ENCODE results near the gene SPAAR. TPM values are rescaled to one million over a fixed set of nuclear protein-coding genes. Genes with fewer than 3 reads are reported as not detected.
A peak's percentile ranks its signal among the peaks of the same experiment; 100 is the strongest.

The SPAAR gene
- total RNA-seq, 1 experiment from 2014 or later, result not detected

GRCh38 chr9:35907711-35908503 lies 1.4 kb upstream of the SPAAR start:
- Histone ChIP-seq H3K27me3 (ENCODE audit: insufficient read depth, low read length) (no peaks in the 10 kb centered on the region), H3K4me3 (replicated peaks in 1 of 2; ENCODE audit: low read depth in 1 of 2, low read length in 2 of 2) (peak overlapping the region; percentile 25 to 47), H4K20me1 (ENCODE audit: insufficient read depth) (no peaks in the 10 kb centered on the region), H3K27ac (ENCODE audit: low read depth, low read length) (peak overlapping the region; percentile 76), H3K9ac (ENCODE audit: low read length) (peak overlapping the region; percentile 49), H3K79me2 (ENCODE audit: insufficient read depth, low read length) (no peaks in the 10 kb centered on the region), H2AFZ (ENCODE audit: low read depth, low read length, poor library complexity, severe bottlenecking) (peak overlapping the region; percentile 72), H3K4me2 (ENCODE audit: low read length) (peak overlapping the region; percentile 78), H3K9me2 (ENCODE audit: insufficient read depth) (no peaks in the 10 kb centered on the region), H3K36me3 (ENCODE audit: control insufficient read depth in 1 of 2, insufficient read depth in 2 of 2, low read length in 2 of 2) (no peaks in the 10 kb centered on the region), H3K9me3 (ENCODE audit: control insufficient read depth in 1 of 2, insufficient read depth in 1 of 2, low read depth in 1 of 2, low read length in 2 of 2) (no peaks in the 10 kb centered on the region), H3K4me1 (ENCODE audit: control insufficient read depth in 1 of 2, insufficient read depth in 2 of 2, low read length in 2 of 2) (peaks cover 47 to 68% of the 10 kb centered on the region in 2 experiments)
- peak; percentile 52 for ATAC-seq
- no TSS peak for BruUV-seq (replicated peaks)
- ChIA-PET CTCF (no interaction called here), RAD21 (ENCODE audit: low non-redundant PET in 1 of 2, low total read pairs in 2 of 2, uncharacterized antibody in 2 of 2, unreplicated experiment in 2 of 2) (no interaction called here), POLR2A (no interaction called here)
- DNase-seq (ENCODE audit: low read depth, low spot score), result peak; percentile 32
- intact Hi-C loops (cut with micrococcal nuclease), result no loop called here
- peak; percentile 15; the same call in 1 of the 2 replicates for TF ChIP-seq POLR2AphosphoS5 (IDR thresholded peaks at IDR 0.05; ENCODE audit: low read depth, low read length)
- TF ChIP-seq EZH2 (IDR thresholded peaks at IDR 0.05), result no peak

GRCh38 chr9:35908504-35909125 lies 675 bp upstream of the SPAAR start:
- Histone ChIP-seq H3K27me3 (ENCODE audit: insufficient read depth, low read length) (no peaks in the 10 kb centered on the region), H3K36me3 (ENCODE audit: control insufficient read depth in 1 of 2, insufficient read depth in 2 of 2, low read length in 2 of 2) (no peaks in the 10 kb centered on the region), H3K9ac (ENCODE audit: low read length) (peak overlapping the region; percentile 49), H3K9me2 (ENCODE audit: insufficient read depth) (no peaks in the 10 kb centered on the region), H3K9me3 (ENCODE audit: control insufficient read depth in 1 of 2, insufficient read depth in 1 of 2, low read depth in 1 of 2, low read length in 2 of 2) (no peaks in the 10 kb centered on the region), H3K27ac (ENCODE audit: low read depth, low read length) (peak overlapping the region; percentile 76), H3K4me3 (replicated peaks in 1 of 2; ENCODE audit: low read depth in 1 of 2, low read length in 2 of 2) (peak overlapping the region; percentile 25 to 47), H3K79me2 (ENCODE audit: insufficient read depth, low read length) (no peaks in the 10 kb centered on the region), H4K20me1 (ENCODE audit: insufficient read depth) (no peaks in the 10 kb centered on the region), H3K4me2 (ENCODE audit: low read length) (peak overlapping the region; percentile 78), H2AFZ (ENCODE audit: low read depth, low read length, poor library complexity, severe bottlenecking) (peak overlapping the region; percentile 72), H3K4me1 (ENCODE audit: control insufficient read depth in 1 of 2, insufficient read depth in 2 of 2, low read length in 2 of 2) (peaks cover 47 to 68% of the 10 kb centered on the region in 2 experiments)
- ChIA-PET POLR2A (no interaction called here), CTCF (no interaction called here), RAD21 (ENCODE audit: low non-redundant PET in 1 of 2, low total read pairs in 2 of 2, uncharacterized antibody in 2 of 2, unreplicated experiment in 2 of 2) (no interaction called here)
- DNase-seq (ENCODE audit: low read depth, low spot score) (no peak), ATAC-seq (peak; percentile 6)
- intact Hi-C loops (cut with micrococcal nuclease), result no loop called here
- no TSS peak for BruUV-seq (replicated peaks)
- TF ChIP-seq POLR2A (IDR thresholded peaks at IDR 0.05; ENCODE audit: borderline replicate concordance, extremely low read depth, insufficient read depth, insufficient read length), result no peak
- no peak for TF ChIP-seq ZBTB33 (IDR thresholded peaks at IDR 0.05; ENCODE audit: extremely low read depth, insufficient replicate concordance, low read length)
- TF ChIP-seq FOSL1 (IDR thresholded peaks at IDR 0.05; ENCODE audit: low read depth), result no peak
- TF ChIP-seq YY1 (IDR thresholded peaks at IDR 0.05; ENCODE audit: extremely low read depth, insufficient replicate concordance, low read depth, low read length), result no peak
- TF ChIP-seq ELF1 (IDR thresholded peaks at IDR 0.05; ENCODE audit: borderline replicate concordance, low read depth), result no peak
- no peak for TF ChIP-seq SP1 (IDR thresholded peaks at IDR 0.05; ENCODE audit: low read depth)
- no peak for TF ChIP-seq CTCF (IDR thresholded peaks at IDR 0.05 in 2 of 3, conservative IDR thresholded peaks at IDR 0.05 in 1 of 3; ENCODE audit: borderline replicate concordance in 1 of 3, insufficient read depth in 1 of 3, low read depth in 2 of 3, low read length in 2 of 3)
- TF ChIP-seq ZNF274 (IDR thresholded peaks at IDR 0.05; ENCODE audit: low read depth, low read length), result no peak
